Karpas-422 (cell line): ENCODE results near the gene LCP2. TPM values are rescaled to one million over a fixed set of nuclear protein-coding genes. Genes with fewer than 3 reads are reported as not detected.
A peak's percentile ranks its signal among the peaks of the same experiment; 100 is the strongest.

Source experiments
- DNase-seq: peaks from one replicate; pipeline ENCODE4 v3.0.0-alpha.2; 2015
- H2AFZ ChIP-seq: fragments of 200-600 bp; sonication (generic); 2 replicates; pipeline ENCODE4 v1.6.1; 2014; ENCODE audit warnings: antibody characterized with exemption, low read length, mixed read lengths
- H3K27ac ChIP-seq: fragments of 200-600 bp; sonication (generic); 2 replicates; pipeline ENCODE4 v1.5.1; 2014; ENCODE audit warnings: mild to moderate bottlenecking, low read length, moderate library complexity
- H3K27me3 ChIP-seq: fragments of 200-600 bp; sonication (generic); 2 replicates; pipeline ENCODE4 v1.6.1; 2014; ENCODE audit warnings: low read length, mixed read lengths
- H3K36me3 ChIP-seq: fragments of 200-600 bp; sonication (generic); 2 replicates; pipeline ENCODE4 v1.6.1; 2014; ENCODE audit warnings: low read length, mixed read lengths; ENCODE audit not compliant: insufficient read depth
- H3K4me1 ChIP-seq: fragments of 200-600 bp; sonication (generic); 2 replicates; pipeline ENCODE4 v1.6.1; 2014; ENCODE audit warnings: mild to moderate bottlenecking, low read length, mixed read lengths
- H3K4me2 ChIP-seq: fragments of 200-600 bp; sonication (generic); 2 replicates; pipeline ENCODE4 v1.6.1; 2014; ENCODE audit warnings: low read length, low read depth, mild to moderate bottlenecking; ENCODE audit not compliant: poor library complexity, severe bottlenecking
- H3K4me3 ChIP-seq: fragments of 200-600 bp; sonication (generic); 2 replicates; pipeline ENCODE4 v1.5.1; 2014; ENCODE audit warnings: mild to moderate bottlenecking, antibody characterized with exemption, low read length, mixed read lengths
- H3K79me2 ChIP-seq: fragments of 200-600 bp; sonication (generic); 2 replicates; pipeline ENCODE4 v1.6.1; 2014; ENCODE audit warnings: mild to moderate bottlenecking, low read length, mixed read lengths
- H3K9ac ChIP-seq: fragments of 200-600 bp; sonication (generic); 2 replicates; pipeline ENCODE4 v1.6.0; 2014; ENCODE audit warnings: low read length
- H3K9me2 ChIP-seq: fragments of 200-600 bp; sonication (generic), shearing (Covaris generic); replicated peaks from 2 replicates; pipeline ENCODE4 v1.6.0; 2014; ENCODE audit warnings: mild to moderate bottlenecking, low read length, moderate library complexity; ENCODE audit not compliant: insufficient read depth
- H3K9me3 ChIP-seq: fragments of 300-700, 200-600 bp; sonication (generic); 2 replicates; pipeline ENCODE4 v1.6.1; 2014; ENCODE audit warnings: low read length, mixed read lengths
- H4K20me1 ChIP-seq: fragments of 200-600 bp; sonication (generic); 2 replicates; pipeline ENCODE4 v1.6.1; 2014; ENCODE audit warnings: mild to moderate bottlenecking, antibody characterized with exemption, low read length, low read depth; ENCODE audit not compliant: insufficient read depth
- total RNA-seq: library from RNA; depleted of rRNA; stranded (reverse); fragments of >200 nt; shearing (Covaris generic); gene quantifications from 2 replicates; pipeline ENCODE4 v1.2.3, GENCODE V29; 2014; ENCODE audit warnings: low replicate concordance

Gene LCP2
- total RNA-seq, 1 experiment from 2014 or later = 0.82 TPM

DNA sequence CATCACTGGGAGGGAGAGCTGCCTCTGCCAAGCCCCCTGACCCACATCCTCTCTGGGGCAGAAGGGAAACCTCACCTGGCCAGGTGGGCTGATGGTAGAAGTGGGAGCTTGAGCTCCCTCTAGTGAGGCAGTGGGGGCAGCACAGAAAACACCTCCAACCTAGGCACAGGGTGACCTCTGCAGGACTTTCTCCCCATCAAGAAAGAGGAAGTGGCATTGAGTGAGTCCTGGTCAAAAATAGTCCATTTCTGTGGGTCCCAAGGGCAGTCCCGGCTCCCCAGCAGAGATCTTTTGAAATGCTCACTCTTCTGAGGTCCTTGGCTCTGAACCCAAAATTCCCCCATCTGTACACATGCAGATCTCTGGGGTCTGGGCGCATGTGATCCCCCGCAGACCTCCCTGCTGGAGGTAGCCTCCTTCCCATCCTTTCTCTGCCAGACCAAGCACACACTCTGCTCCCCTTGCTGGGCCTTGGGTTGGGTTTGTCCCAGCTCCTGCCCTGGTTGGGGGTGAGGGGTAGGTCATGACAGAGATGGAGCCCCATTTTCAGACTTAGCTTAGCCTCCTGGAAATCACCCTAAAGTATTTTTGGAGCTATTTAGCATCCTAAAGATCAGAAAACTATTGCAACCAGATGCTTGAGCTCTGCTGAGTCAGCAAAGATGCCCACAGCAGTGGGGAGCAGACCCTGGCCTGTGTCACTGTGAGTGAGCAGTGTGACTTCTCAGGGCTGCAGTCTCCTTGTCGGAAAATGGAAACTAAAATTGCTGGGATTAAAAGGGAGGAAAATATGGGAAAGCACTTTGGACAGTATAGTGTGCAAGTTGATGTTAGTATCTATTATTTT, 41.6 kb upstream of the LCP2 start:
- Histone ChIP-seq H3K9me3 (no peaks in the 10 kb centered on the region), H3K4me1 (peaks cover 12% of the 10 kb centered on the region), H3K9ac (peak overlapping the region; percentile 32; the same call in 1 of the 2 replicates), H3K79me2 (no peaks in the 10 kb centered on the region), H3K27me3 (no peaks in the 10 kb centered on the region), H3K36me3 (no peaks in the 10 kb centered on the region), H3K4me3 (no peak overlapping the region), H4K20me1 (no peaks in the 10 kb centered on the region), H3K4me2 (peak overlapping the region; percentile 45), H3K27ac (no peak overlapping the region), H3K9me2 (no peaks in the 10 kb centered on the region), H2AFZ (no peak overlapping the region)
- peak; percentile 84 for DNase-seq

DNA sequence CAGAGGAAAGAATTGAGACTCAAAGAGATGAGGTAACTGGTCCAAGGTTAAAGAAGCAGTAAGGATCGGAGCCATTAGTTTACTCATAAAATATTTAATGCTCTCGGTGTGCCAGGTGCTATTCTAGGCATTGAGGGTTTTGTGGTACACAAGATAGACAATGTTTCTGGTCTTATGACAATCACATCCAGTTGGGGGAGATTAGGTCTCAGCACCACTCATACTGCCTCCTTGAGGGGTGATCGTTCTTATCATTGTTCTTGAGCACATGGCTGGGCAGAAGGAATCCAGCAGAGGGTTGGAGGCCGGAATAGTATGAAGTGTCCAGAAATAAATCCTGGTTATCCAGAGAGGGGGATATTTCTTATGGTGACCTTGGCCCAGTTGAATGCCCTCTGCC, 40.7 kb upstream of the LCP2 start:
- Histone ChIP-seq H3K9me3 (no peaks in the 10 kb centered on the region), H3K27me3 (no peaks in the 10 kb centered on the region), H3K9ac (no peak overlapping the region), H3K36me3 (no peaks in the 10 kb centered on the region), H3K9me2 (no peaks in the 10 kb centered on the region), H4K20me1 (no peaks in the 10 kb centered on the region), H3K27ac (no peak overlapping the region), H3K4me3 (no peak overlapping the region), H2AFZ (no peak overlapping the region), H3K79me2 (no peaks in the 10 kb centered on the region), H3K4me1 (peaks cover 13% of the 10 kb centered on the region), H3K4me2 (no peak overlapping the region)
- no peak for DNase-seq

DNA sequence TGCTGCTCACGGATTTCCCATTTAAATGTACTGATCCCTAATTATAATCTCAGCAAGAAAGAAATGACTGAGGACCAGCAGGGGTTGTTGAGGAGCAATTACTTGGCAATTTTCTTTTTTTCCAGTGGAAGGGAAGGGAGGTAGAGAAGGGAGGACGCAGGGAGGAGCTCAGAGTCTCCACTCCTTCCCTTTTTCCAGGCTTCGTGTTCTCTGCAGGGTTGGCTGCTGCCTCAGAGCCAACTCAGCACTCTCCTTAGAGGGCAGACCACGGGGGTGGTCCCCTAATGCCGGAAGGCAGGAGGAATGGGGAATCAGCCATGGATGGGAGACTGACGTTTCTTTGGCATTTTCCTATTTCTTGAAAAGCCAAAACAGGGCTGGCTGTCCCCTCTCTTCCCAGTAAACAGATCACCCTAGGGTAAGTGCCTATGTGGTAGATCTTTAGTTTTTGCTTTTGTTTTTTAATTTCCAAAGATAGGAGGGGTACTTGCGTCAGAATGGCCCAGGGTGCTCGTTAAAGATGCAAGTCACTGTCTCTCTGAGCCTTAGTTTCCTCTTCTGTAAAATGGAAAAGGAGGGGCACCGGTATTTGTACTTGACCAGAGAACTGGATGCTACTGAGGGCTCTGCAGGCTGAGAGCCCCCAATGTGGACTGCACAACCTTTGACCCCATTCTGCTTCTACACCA, 39.6 kb upstream of the LCP2 start:
- H3K9ac ChIP-seq = no peak overlapping the region
- H3K4me3 ChIP-seq = no peak overlapping the region
- H3K36me3 ChIP-seq = no peaks in the 10 kb centered on the region
- no peak overlapping the region for H3K4me2 ChIP-seq
- H3K27ac ChIP-seq = no peak overlapping the region
- no peak overlapping the region for H2AFZ ChIP-seq
- H3K79me2 ChIP-seq = no peaks in the 10 kb centered on the region
- peaks cover 18% of the 10 kb centered on the region for H3K4me1 ChIP-seq
- H4K20me1 ChIP-seq = no peaks in the 10 kb centered on the region
- no peaks in the 10 kb centered on the region for H3K9me2 ChIP-seq
- H3K9me3 ChIP-seq = no peaks in the 10 kb centered on the region
- no peak for DNase-seq
- no peaks in the 10 kb centered on the region for H3K27me3 ChIP-seq

- no peak for DNase-seq
- Histone ChIP-seq H4K20me1 (no peaks in the 10 kb centered on the region), H2AFZ (no peak overlapping the region), H3K36me3 (no peaks in the 10 kb centered on the region), H3K27ac (no peak overlapping the region), H3K9ac (no peak overlapping the region), H3K9me2 (no peaks in the 10 kb centered on the region), H3K4me3 (no peak overlapping the region), H3K27me3 (no peaks in the 10 kb centered on the region), H3K79me2 (no peaks in the 10 kb centered on the region), H3K9me3 (no peaks in the 10 kb centered on the region), H3K4me2 (no peak overlapping the region), H3K4me1 (peaks cover 29% of the 10 kb centered on the region)
Measured at GRCh38 chr5:170336065-170336464, 38.5 kb upstream of the LCP2 start.

DNA sequence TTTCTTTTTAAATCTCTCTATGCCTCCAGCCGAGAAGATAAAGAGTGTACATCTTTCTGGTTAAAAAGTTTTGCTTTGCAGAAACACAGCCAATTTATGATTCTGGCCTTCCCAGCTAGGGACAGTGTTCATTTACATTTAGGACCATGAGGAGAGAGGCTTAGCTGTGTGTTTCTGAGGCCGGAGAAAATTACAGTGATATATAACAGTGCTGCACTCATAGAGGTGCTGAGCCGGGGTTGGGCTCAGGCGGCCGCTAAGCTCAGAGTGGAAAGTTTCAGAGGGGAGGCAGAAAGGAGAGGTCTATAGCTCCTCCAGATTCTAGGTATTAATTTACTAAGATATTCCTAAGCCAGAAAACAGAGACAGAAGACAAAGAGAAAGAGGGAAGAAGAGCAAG, 37.0 kb upstream of the LCP2 start:
- Histone ChIP-seq H2AFZ (no peak overlapping the region), H3K9me3 (no peaks in the 10 kb centered on the region), H3K36me3 (no peaks in the 10 kb centered on the region), H3K4me1 (peaks cover 36% of the 10 kb centered on the region), H3K9me2 (no peaks in the 10 kb centered on the region), H3K27ac (no peak overlapping the region), H3K4me3 (no peak overlapping the region), H4K20me1 (no peaks in the 10 kb centered on the region), H3K9ac (no peak overlapping the region), H3K79me2 (no peaks in the 10 kb centered on the region), H3K27me3 (no peaks in the 10 kb centered on the region), H3K4me2 (no peak overlapping the region)
- no peak for DNase-seq

DNA sequence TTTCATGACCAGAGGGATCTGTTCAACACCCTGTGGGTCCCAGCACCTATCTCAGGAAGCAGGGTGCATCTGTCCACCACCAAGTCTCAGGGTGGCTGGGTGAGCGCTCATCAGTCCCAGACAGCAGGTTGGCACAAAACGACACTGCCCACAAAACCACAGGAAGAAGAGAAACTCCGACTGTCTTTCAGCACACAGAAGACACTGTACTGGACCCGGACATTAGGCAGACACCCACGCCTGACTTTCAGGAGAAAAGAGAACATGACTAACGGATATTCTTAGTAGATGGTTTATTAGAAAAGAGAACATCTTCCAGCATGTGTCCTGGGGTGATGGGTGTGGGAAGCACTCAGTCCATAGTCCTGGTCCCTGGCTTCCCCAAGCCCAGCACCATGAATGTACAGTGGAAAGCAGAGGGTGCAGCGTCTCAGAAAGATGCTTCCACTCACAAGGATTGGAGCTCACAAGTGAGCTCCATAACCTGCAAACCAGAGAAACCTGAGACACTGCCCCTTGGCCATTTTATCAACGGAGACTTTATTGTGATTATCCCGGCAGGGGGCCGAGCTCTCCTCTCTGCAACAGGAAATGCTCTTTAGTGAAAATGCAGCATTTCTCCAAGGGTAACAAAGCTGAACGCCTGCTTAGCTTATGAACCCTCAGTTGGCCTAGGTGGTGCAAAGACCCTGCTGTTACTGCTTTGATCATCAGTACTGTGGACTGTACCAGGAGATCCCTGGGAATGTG, 35.8 kb upstream of the LCP2 start:
- Histone ChIP-seq H3K4me1 (peaks cover 25% of the 10 kb centered on the region), H3K36me3 (no peaks in the 10 kb centered on the region), H3K4me3 (no peak overlapping the region), H3K4me2 (no peak overlapping the region), H4K20me1 (no peaks in the 10 kb centered on the region), H2AFZ (no peak overlapping the region), H3K27ac (no peak overlapping the region), H3K9me2 (no peaks in the 10 kb centered on the region), H3K9ac (no peak overlapping the region), H3K79me2 (no peaks in the 10 kb centered on the region), H3K9me3 (no peaks in the 10 kb centered on the region), H3K27me3 (no peaks in the 10 kb centered on the region)
- DNase-seq = no peak

GRCh38 chr5:170332058-170332457, 34.5 kb upstream of the LCP2 start:
- no peaks in the 10 kb centered on the region for H3K9me2 ChIP-seq
- H4K20me1 ChIP-seq = no peaks in the 10 kb centered on the region
- no peak overlapping the region for H2AFZ ChIP-seq
- H3K9ac ChIP-seq = peak overlapping the region; percentile 59; the same call in 1 of the 2 replicates
- peak overlapping the region; percentile 59; the same call in 1 of the 2 replicates for H3K4me3 ChIP-seq
- H3K79me2 ChIP-seq = no peaks in the 10 kb centered on the region
- DNase-seq = no peak
- H3K27ac ChIP-seq = no peak overlapping the region
- no peaks in the 10 kb centered on the region for H3K27me3 ChIP-seq
- peaks cover 31% of the 10 kb centered on the region for H3K4me1 ChIP-seq
- H3K36me3 ChIP-seq = no peaks in the 10 kb centered on the region
- peak overlapping the region; percentile 72 for H3K4me2 ChIP-seq
- H3K9me3 ChIP-seq = no peaks in the 10 kb centered on the region

DNA sequence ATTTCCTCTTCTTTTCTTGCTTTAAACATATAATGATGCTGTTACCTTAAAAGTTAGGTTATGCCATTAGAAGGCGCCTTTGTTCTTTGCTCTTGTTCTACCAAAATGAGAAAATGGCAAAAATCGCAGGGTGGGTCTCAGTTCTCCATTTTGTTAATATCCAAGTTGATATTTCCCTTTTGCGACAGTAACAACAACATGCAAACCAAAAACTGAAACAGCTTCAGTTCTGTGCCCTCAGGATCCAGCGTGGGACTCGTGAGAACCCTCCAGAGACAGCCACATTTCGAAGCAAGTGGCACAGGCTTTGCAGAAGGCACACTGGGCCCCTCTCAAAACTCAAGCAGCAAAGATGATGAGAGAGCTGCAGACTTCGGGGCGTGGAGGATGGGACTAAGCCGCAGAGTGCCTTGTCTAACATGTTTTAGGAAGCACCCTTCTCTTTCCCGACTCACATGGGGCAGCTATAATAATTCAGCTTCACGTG, 33.0 kb upstream of the LCP2 start:
- peak overlapping the region; percentile 98 for H2AFZ ChIP-seq

More for the DNA sequence above, 33.0 kb upstream of the LCP2 start:
- H3K9ac ChIP-seq = peak overlapping the region; percentile 59
- no peaks in the 10 kb centered on the region for H3K9me3 ChIP-seq
- no peaks in the 10 kb centered on the region for H3K36me3 ChIP-seq
- H3K4me3 ChIP-seq = peak overlapping the region; percentile 59; the same call in 1 of the 2 replicates
- no peaks in the 10 kb centered on the region for H3K79me2 ChIP-seq
- H3K4me2 ChIP-seq = peak overlapping the region; percentile 72
- H4K20me1 ChIP-seq = no peaks in the 10 kb centered on the region
- no peaks in the 10 kb centered on the region for H3K9me2 ChIP-seq
- no peaks in the 10 kb centered on the region for H3K27me3 ChIP-seq
- no peak overlapping the region for H3K27ac ChIP-seq
- H3K4me1 ChIP-seq = peaks cover 35% of the 10 kb centered on the region
- DNase-seq = peak; percentile 50
